NCI-H2196 treated with DMSO at 0.1 percent for 48 hours (cell line): ENCODE results near the gene INO80.
"Not testable (repeated sequence)": the region's sequence is repeated elsewhere in the genome, so short reads cannot be mapped to it uniquely, and the experiment has no call there.

Experiments
- DNase-seq: peaks from one replicate; lab custom pipeline; 2025; ENCODE audit not compliant: unreplicated experiment; lab: John Stamatoyannopoulos, UW

INO80 gene

DNA sequence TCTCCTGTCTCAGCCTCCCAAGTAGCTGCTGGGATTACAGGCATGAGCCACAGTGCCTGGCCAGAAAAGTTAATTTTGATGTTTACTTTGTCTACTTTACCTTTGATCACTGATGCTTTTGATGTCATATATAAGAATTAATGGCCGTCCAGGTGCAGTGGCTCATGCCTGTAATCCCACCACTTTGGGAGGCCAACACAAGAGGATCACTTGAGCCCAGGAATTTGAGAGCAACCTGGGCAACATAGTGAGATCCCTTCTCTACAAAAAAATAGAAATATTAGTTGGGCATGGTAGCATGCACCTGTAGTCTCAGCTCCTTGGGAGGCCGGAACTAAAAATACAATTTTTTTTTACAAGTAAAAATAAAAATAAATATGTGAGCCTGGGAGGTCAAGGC lies 6.8 kb upstream of the INO80 start:
- DNase-seq: no peak

DNA sequence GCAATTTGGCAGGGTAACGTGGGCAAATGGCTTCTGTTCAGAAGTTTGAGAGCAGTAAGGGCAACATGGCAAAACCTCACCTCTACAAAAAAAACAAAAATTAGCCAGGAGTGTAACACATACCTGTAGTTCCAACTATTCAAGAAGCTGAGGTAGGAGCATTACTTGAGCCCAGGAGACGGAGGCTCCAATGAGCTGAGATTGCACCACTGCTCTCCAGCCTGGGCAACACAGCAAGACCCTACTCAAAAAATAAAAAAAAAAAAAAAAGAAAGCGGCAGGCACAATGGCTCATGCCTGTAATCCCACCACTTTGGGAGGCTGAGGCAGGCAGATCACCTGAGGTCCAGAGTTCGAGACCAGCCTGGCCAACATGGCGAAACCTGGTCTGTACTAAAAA lies 5.9 kb upstream of the INO80 start:
- no peak for DNase-seq

DNA sequence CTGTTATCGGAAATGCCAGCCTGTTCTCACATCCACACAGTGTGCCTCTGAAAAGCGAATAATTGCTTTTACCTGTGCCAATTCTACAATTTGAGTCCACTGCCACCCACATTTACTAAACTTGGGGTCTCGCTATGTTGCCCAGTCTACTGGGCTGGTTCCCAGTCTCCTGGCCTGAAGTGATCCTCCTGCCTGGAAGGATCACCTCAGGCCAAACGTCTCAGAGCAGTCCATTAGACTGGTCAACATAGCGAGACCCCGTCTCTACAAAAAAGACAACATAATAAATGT lies 827 bp upstream of the INO80 start:
- no peak for DNase-seq

DNA sequence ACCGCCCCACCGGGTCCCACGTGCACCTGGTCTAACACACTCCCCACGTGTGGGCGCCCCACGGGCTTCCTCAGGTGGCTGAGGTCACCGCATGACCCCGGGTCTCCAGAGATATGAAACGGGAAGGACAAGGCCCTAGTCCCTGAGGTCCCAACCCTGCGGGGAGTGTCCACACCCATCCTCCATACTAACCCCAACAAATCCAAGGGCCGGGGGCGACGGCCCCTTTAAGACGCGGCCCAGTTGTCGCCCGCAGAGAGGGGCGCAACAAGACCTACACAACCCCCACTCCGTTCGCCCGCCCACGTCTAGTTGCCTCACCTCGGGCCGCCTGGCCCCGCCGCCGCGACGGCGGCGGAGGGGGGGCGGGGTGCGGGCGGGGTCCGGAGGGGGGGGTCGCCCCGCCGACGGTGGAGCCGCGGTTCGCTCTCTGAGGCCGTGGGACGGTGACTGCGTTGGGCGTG lies 396 bp downstream of the INO80 start:
- no peak for DNase-seq

DNA sequence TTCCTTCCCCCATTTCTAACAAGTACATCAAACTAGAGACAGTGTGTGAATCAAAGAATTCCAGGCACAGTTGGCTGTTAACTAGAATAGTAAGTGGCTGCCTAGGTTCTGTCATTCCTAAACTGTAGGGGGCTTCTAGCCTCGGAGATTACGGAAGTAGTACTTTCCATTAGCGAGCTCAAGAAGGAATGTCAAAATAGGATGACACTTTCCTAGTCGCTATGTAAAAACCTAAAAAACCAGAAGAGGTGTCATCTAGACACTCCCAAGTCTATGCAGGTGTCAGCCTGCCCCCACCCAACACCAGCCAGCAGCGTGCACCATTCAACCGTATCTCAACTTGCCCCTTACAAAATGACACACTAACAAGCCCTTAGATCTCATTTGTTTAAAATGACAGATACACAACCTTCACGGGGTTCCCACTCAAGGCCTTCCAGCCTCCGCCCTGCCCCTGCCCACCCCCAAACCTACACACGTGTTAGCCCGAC lies 874 bp downstream of the INO80 start:
- DNase-seq: no peak

DNA sequence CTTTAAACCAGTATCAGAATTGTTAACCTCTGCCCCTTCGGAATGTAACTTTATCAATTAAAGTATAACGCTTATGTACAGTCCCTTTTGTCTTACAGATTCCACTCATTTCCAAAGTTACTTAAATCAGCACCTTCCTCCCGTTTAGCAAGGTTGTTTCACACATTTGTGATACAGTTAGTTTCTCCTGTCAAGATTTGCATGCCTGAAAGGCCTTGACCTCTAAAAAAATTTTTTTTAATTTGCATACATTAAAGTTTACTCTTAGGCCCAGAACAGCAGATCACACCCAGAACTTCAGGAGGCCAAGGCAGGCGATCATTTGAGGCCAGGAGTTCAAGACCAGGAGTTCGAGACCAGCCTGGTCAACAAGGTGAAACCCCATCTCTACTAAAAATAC lies 9.1 kb downstream of the INO80 start:
- no peak for DNase-seq

DNA sequence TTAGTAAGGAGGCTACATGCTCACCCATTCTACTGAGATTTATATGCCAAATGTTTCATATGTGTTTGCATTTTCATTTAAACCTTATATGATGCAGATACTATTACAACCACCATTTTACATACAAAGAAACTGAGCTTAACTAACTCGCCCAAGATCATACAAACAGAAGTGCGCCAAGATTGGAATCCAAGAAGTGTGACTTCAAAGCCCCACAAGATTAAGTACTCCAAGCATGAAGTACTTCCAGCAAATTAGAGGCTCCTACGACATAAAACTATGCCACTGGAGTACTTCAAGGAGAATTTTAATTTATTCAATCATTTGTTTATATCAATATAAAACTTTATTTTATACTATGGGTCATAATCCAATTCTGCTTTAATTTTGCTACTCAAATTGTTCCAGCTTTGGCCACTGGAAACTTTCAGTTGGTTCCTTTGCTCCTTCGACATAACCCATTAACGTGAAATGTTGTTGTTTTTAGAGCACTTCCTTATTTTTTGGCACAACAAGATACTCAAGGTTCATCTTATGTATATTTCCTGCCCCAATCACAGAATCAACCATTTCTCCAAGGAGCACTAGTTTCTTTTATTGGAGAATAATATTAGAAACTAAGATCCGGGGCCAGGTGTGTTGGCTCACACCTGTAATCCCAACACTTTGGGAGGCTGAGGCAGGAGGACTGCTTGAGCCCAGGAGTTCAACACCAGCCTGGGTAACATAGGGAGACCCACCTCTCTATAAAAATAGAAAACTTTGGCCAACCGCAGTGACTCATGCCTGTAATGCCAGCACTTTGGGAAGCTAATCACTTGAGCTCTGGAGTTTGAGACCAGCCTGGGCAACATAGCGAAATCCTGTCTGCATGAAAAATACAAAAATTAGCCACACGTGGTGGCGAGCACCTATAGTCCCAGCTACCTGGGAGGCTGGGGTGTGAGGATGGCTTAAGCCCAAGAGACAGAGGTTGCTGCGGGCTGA lies 10.4 kb downstream of the INO80 start:
- no peak for DNase-seq

DNA sequence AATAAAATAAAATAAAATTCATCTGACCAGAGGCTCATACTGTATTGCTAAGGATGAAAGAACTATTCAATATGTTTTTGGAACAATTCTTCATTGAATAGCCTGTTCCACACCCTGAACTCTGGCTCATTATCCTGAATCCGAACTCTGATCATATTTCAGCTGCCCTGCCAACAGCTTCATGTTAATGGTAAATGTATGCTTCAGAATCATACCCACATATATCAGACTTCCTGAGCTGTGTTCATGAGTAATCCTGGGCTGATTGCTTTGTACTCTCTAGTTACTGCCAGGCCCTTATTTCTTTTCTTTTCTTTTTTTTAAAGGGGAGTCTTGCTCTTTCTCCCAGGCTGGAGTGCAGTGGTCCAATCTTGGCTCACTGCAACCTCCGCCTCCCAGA lies 11.8 kb downstream of the INO80 start:
- no peak for DNase-seq

DNA sequence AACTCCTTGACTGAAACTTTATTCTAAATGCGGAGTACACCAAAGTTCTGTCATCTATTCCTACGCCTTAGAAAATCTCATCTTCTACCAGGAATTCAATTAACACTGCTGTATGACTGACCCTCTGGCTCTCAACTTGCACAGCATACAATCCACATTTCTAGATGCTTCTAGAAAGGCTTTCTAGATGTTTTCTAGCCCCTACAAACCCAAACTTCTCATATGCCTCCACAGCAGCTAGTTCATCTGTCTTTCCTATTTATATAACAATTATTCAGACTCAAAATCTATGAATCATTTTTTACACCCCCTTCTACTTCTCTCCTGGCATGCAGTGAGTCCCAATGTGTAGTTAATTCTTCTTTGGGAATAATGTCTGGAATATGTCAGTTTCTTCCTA lies 13.2 kb downstream of the INO80 start:
- DNase-seq: no peak

DNA sequence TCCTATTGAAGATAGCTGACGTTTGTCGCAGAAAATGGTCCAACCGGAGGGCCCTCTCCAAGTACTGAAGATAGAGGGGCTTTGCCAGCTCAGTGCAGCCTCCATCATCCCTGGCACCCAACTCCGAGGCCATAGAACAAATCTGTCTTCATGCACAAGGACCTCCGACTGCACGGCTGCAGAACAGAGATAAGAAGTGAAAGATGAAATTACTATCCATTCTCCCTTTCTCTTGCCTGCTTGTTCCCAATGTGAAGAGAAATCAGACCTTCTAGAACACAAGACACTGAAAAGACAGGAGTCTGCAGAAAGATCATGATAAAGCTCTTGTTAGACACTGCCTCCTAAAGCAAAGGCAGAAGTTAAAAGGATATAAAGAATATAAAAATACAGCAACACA lies 19.9 kb downstream of the INO80 start:
- no peak for DNase-seq

DNA sequence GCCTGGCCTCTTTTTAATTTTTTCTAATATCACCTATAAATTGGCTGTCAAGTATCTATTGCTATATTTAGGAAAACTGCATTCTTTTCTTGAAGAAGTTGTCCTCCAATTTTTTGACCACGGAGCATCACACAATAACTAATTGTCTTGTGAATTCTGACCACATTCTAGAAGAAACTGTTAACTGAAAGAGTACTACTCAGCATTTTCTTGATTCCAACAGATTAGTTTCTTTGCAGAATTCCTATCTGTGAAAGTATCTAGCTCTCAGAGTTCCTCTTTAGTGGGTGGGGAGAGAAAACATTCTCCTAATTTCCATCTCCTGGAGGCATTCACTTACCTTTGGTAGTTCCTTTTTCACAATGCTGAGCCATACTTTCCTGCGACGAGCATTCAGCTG lies 31.1 kb downstream of the INO80 start:
- DNase-seq: no peak

DNA sequence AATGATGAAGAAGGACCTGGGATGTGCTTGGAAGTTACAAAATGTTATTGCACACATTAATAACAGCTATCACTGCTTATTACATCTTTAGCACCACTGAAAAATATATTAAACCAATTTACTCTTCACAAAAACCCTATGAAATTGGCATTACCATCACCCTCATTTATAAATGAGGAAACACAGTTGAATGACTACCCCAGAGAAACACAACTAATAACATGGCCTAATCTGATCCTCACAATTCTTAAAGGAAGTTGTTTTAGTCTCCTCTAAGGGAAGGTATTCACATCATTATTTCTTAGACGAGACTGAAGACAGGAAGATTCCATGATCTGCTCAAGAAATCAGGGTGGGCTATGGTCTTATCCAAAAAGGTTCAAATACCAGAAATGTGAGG lies 35.9 kb downstream of the INO80 start:
- no peak for DNase-seq

DNA sequence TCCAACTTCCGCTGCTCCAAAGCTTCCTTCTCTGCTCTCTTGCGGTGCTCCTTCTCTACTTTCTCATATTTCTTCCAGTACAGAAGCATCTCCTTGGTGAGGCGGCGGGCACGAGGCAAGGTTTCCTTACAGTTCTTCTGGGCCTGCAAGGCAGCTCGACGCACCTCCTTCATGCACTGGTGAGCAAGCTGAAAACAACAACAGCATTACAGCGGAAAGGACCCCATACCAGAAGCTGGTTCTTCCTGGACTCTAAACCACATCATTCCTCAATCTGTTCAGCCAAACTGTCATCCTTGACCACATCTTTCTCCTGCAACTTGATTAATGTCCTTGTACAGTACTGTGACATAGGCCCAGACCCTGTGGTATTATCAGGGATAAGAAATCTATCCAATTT lies 36.4 kb downstream of the INO80 start:
- no peak for DNase-seq

DNA sequence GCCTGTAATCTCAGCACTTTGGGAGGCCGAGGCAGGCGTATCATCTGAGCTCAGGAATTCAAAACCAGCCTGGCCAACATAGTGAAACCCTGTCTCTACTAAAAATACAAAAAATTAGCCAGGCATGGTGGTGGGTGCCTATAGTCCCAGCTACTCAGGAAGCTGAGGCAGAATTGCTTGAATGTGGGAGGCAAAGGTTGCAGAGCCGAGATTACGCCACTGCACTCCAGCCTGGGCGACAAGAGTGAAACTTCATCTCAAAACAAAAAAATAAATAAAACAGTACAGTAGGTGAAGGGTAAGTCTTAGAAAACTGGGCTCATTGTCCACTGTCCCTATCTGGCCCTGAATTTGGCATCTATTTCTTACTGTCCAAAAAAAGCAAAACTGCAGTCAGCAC lies 37.2 kb downstream of the INO80 start:
- not testable (repeated sequence) for DNase-seq

DNA sequence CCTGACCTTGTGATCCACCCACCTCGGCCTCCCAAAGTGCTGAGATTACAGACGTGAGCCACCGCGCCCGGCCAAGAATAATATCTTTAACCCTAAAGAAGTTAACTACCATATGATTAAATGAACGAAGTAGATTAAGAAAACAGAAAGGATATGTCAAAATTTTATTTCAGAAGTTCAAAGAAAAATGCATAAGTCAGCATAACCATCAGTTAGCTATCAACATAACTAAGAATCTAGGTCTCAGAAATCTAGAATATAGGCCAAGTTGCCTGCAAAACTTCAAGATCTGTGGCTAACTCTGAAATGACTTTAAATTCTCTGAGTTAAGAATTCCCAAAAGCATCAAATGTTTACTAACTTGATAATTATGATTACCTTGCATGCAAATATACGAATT lies 38.0 kb downstream of the INO80 start:
- no peak for DNase-seq

DNA sequence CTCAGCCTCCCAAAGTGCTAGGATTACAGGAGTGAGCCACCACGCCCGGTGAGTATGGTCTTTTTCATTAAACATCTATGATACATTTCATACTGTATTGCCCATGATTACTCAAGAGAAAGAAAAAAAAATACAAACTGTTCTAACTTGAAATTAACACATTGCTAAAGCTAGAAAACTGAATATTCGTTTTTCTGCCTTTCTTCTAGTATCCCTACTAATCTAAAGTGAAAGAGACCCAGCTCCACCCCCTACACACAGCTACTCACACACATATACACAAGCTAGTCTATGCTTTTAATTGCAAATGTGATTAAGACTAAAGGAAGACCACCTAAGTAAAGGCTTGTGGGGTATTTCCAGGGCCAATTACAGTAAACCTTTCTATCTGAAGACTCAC lies 43.1 kb downstream of the INO80 start:
- no peak for DNase-seq

DNA sequence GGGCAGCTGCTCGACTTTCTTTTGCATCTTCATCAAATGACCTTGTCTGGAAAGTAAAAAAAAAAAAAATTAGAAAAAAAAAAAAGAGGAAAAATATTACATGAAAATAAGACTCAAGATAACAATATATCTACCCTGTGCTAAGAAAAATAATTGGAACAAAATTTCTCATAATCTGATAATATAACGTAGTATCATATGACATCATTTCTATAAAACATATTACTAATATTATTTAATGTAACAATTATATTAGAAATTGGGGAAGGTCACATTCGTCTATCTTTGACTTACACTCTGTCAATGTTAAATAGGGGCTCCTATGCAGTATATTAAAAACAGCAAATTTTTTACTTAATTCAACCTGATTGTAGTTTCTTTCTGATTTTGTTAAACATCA lies 44.1 kb downstream of the INO80 start:
- DNase-seq: no peak

DNA sequence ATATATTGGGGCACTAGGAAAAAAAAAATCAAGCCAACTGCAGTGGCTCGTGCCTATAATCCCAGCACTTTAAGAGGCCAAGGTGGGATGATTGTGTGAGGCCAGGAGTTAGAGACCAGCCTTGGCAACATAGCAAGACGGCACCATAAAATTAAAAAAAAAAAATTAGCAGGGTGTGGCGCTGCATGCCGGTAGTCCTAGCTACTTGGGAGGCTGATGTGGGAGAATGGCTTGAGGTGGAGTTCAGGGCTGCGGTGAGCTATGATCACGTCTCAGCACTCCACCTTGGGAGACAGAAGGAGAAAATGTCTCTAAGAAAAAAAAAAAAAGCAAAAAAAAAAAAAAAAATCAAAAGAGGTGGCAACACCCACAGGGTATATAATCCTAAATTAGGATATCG lies 49.6 kb downstream of the INO80 start:
- DNase-seq: no peak

DNA sequence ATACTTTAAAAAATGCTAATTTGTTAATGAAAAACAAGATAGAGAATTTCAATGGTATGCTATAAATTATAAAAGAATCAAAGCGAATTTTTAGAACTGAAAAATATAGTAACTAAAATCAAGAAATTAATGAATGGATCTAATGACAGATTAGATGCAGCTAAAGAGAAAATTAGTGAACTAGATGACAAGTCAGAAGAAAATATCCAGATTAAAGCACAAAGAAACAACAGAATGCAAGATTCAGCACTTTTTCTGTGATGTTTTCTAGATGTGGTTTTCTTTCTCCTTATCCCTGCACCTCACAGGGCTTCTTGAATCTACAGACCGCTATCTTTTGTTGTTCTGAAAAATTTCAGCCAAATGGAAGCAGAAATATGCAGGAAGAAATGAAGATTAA lies 54.4 kb downstream of the INO80 start:
- DNase-seq: no peak

DNA sequence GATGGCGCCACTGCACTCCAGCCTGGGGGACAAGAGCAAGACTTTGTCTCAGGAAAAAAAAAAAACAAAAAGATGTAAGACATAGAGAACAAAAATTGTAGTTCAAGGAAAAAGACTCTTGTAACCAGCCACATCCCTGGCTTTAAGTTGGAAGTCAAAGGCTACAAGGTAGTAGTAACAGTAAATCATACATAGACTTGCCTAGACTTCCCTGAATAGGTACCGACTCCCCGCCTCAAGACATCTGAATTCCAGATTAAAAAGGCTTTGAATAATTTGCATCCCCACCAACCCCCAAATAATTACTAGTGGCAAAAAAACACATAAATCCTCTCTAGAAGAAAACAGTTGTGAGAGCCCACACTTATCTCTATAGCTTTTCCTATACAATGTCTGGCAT lies 55.6 kb downstream of the INO80 start:
- no peak for DNase-seq

DNA sequence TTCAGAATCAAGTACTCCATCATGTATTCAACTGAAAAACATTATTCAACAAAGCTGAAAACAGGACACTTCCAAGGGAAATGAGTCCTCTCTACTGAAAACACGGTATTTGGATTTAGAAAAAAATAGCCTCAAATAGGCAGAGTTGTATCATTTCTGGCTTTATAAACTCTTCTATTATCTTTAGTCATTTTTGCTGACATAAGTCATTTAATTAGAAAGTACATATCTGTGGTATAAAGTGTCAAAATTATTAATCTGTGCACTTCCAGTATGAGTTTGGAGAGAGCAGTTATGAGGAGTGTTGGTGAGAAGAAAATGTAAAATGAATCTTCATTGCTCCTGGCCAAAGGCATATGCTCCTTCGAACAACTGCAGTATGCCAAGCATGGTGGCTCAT lies 59.3 kb downstream of the INO80 start:
- no peak for DNase-seq

DNA sequence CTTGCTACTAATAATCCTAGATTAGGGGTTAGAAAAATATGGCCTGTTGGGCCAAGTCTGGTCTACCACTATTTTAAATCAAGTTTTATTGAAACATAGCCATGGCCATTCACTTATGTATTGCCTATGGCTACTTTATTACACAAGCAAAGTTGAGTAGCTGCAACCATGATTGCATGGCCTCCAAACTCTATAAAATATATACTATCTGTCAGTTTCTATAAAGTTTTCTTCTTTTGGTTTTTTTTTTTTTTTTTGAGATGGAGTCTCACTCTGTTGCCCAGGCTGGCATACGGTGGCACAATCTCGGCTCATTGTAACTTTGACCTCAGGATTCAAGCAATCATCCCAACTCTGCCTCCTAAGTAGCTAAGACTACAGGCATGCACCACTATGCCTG lies 60.4 kb downstream of the INO80 start:
- no peak for DNase-seq

DNA sequence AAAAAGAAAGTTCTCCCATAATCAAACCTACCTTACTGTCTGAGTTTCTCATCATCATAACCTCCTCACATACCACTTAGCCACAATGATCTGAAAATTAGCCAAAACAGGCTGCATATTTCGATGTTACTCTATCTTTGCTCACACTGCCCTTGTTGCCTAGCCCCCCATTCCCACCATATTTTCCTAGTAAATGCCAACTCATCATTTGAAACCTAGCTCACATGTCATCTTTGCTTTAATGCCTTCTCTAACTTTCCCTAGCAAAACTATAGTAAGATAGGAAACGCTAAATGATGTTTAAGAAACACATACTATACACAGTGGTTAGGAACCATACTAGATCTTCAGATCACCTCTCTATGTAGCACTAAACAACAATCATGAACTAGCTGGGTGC lies 64.9 kb downstream of the INO80 start:
- no peak for DNase-seq
